ENCODE measurements around the gene BMPR2.

The BMPR2 gene

GRCh38 chr2:202452744-202453143, 76.6 kb downstream of the BMPR2 start:
- no peaks in the 10 kb centered on the region for H3K9me3 ChIP-seq (ENCODE audit: insufficient read depth, low read depth, low read length)
- 87% methylated on average over 1 of the region's 1 CpG for WGBS
- no peaks in the 10 kb centered on the region for H3K27me3 ChIP-seq (ENCODE audit: insufficient read depth, low read length)
- no peak overlapping the region for H3K9ac ChIP-seq (ENCODE audit: low read depth, low read length)
- peaks cover 3% of the 10 kb centered on the region; the same call in 1 of the 2 replicates for H3K36me3 ChIP-seq (ENCODE audit: insufficient read depth, low read length)
- H3K4me3 ChIP-seq (ENCODE audit: low read length): no peak overlapping the region
- no peak overlapping the region for H3K27ac ChIP-seq (ENCODE audit: low read depth, low read length)
- H3K4me1 ChIP-seq (ENCODE audit: insufficient read depth, low read length): no peaks in the 10 kb centered on the region

- Histone ChIP-seq H3K4me3 (ENCODE audit: low read length) (no peak overlapping the region), H3K27me3 (ENCODE audit: insufficient read depth, low read length) (no peaks in the 10 kb centered on the region), H3K9ac (ENCODE audit: low read depth, low read length) (no peak overlapping the region), H3K4me1 (ENCODE audit: insufficient read depth, low read length) (no peaks in the 10 kb centered on the region), H3K27ac (ENCODE audit: low read depth, low read length) (no peak overlapping the region), H3K36me3 (ENCODE audit: insufficient read depth, low read length) (no peaks in the 10 kb centered on the region; the same call in 1 of the 2 replicates), H3K9me3 (ENCODE audit: insufficient read depth, low read depth, low read length) (no peaks in the 10 kb centered on the region)
- 96% methylated on average over 2 of the region's 3 CpGs for WGBS
Observed at GRCh38 chr2:202454536-202454935, 78.4 kb downstream of the BMPR2 start.

DNA sequence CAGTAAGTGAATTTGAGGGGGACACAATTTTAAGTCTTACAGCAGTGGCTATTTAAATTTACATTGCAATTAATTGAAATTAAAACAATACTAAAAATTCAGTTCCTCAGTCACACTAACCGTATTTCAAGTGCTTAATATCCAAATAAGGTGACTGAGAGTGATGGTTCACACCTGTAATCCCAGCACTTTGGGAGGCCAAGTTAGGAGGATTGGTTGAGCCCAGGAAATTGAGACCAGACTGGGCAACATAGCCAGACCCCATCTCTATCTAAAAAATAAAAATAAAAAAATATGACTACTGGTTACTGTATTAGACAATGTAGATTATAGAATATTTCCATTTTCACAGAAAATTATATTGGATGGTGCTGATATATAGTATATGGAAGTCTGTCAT, 79.0 kb downstream of the BMPR2 start:
- Histone ChIP-seq H3K27ac (ENCODE audit: low read depth, low read length) (no peak overlapping the region), H3K27me3 (ENCODE audit: insufficient read depth, low read length) (no peaks in the 10 kb centered on the region), H3K9me3 (ENCODE audit: insufficient read depth, low read depth, low read length) (no peaks in the 10 kb centered on the region), H3K4me1 (ENCODE audit: insufficient read depth, low read length) (no peaks in the 10 kb centered on the region), H3K4me3 (ENCODE audit: low read length) (no peak overlapping the region), H3K9ac (ENCODE audit: low read depth, low read length) (no peak overlapping the region), H3K36me3 (ENCODE audit: insufficient read depth, low read length) (no peaks in the 10 kb centered on the region)
- 100% methylated on average over 1 of the region's 1 CpG for WGBS

DNA sequence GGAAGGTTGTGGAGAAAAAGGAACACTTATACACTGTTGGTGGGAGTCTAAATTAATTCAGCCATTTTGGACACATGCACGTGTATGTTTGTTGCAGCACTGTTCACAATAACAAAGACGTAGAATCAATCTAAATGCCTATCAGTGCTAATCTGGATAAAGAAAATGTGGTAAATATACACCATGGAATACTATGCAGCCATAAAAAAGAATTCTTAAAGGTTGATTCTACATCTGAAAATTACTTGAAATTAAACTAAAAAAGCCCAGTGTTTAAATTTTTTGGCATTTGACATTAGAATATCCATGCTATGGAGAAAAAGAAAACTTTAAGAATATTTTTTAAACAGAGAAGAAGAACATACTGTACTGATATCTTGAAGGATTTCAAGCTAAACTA, 84.0 kb downstream of the BMPR2 start:
- peaks cover 8% of the 10 kb centered on the region for H3K36me3 ChIP-seq (ENCODE audit: insufficient read depth, low read length)
- H3K4me1 ChIP-seq (ENCODE audit: insufficient read depth, low read length): no peaks in the 10 kb centered on the region
- no peak overlapping the region for H3K9ac ChIP-seq (ENCODE audit: low read depth, low read length)
- no peaks in the 10 kb centered on the region for H3K9me3 ChIP-seq (ENCODE audit: insufficient read depth, low read depth, low read length)
- H3K4me3 ChIP-seq (ENCODE audit: low read length): no peak overlapping the region
- no peaks in the 10 kb centered on the region for H3K27me3 ChIP-seq (ENCODE audit: insufficient read depth, low read length)
- WGBS: 88% methylated on average over 2 of the region's 2 CpGs
- no peak overlapping the region for H3K27ac ChIP-seq (ENCODE audit: low read depth, low read length)

DNA sequence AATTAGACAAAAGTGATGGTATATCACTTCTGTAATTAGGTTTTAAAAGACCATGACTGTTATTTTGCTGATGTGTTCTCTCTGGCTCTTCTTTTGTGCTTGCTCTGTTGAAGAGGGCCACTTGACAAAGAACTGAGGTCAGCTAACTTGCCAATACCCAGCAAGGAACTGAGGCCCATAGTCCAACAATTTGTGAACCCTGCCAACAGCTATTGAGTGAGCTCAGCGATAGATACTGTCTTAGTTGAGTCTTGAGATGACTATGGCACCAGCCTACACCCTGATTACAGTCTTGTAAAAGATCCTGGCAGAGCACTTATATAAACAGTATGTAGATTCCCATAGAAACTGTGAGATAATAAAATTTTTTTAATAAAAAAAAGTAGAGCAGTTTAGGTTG, 103.0 kb downstream of the BMPR2 start:
- Histone ChIP-seq H3K4me3 (ENCODE audit: low read length) (no peak overlapping the region), H3K9ac (ENCODE audit: low read depth, low read length) (no peak overlapping the region), H3K4me1 (ENCODE audit: insufficient read depth, low read length) (no peaks in the 10 kb centered on the region), H3K36me3 (ENCODE audit: insufficient read depth, low read length) (0 out of 2 replicates have a peak, but pooled peaks cover 5% of the 10 kb centered on the region), H3K9me3 (ENCODE audit: insufficient read depth, low read depth, low read length) (no peaks in the 10 kb centered on the region), H3K27ac (ENCODE audit: low read depth, low read length) (no peak overlapping the region), H3K27me3 (ENCODE audit: insufficient read depth, low read length) (no peaks in the 10 kb centered on the region)
- WGBS: 93% methylated on average over 1 of the region's 1 CpG

DNA sequence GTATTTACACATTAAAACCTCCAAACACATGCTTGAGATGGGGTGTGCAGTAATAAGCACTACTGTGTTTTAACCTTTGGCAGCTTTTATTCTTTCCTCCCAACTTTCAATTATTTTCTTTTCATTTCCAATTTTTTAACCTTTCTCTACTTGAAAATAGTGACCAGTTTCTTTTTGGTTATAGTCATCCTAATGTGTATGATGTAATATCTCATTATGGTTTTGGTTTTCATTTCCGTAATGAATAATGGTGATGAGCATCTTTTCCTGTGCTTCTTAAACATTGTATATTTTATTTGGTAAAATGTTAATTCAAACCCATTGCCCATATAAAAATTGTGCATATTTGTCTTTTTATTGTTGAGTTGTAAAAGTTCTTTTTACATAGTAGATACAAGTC, 103.5 kb downstream of the BMPR2 start:
- Histone ChIP-seq H3K9me3 (ENCODE audit: insufficient read depth, low read depth, low read length) (no peaks in the 10 kb centered on the region), H3K27me3 (ENCODE audit: insufficient read depth, low read length) (no peaks in the 10 kb centered on the region), H3K4me3 (ENCODE audit: low read length) (no peak overlapping the region), H3K27ac (ENCODE audit: low read depth, low read length) (no peak overlapping the region), H3K36me3 (ENCODE audit: insufficient read depth, low read length) (0 out of 2 replicates have a peak, but pooled peaks cover 5% of the 10 kb centered on the region), H3K9ac (ENCODE audit: low read depth, low read length) (no peak overlapping the region), H3K4me1 (ENCODE audit: insufficient read depth, low read length) (no peaks in the 10 kb centered on the region)
- 86% methylated on average over 1 of the region's 1 CpG for WGBS

- Histone ChIP-seq H3K9me3 (ENCODE audit: insufficient read depth, low read depth, low read length) (no peaks in the 10 kb centered on the region), H3K27me3 (ENCODE audit: insufficient read depth, low read length) (no peaks in the 10 kb centered on the region), H3K36me3 (ENCODE audit: insufficient read depth, low read length) (peaks cover 5% of the 10 kb centered on the region; the same call in 1 of the 2 replicates), H3K4me1 (ENCODE audit: insufficient read depth, low read length) (no peaks in the 10 kb centered on the region), H3K4me3 (ENCODE audit: low read length) (no peak overlapping the region), H3K9ac (ENCODE audit: low read depth, low read length) (no peak overlapping the region), H3K27ac (ENCODE audit: low read depth, low read length) (no peak overlapping the region)
- 96% methylated on average over 7 of the region's 8 CpGs for WGBS
Observed at GRCh38 chr2:202486351-202486750, 110.2 kb downstream of the BMPR2 start.

DNA sequence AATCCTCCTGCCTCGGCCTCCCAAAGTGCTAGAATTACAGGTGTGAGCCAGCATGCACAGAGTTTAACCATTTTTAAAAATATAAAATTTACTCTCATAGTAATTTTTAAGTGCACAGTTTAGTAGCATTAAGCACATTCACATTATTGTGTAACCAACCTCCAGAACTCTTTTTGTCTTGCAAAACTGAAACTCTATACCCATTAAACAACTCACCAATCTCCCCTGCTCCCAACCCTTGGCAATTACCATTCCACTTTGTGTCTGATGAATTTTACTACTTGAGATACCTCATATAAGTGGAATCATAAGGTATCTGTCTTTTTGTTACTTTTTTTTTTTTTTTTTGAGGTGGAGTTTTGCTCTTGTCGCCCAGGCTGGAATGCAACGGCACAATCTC, 112.5 kb downstream of the BMPR2 start:
- no peak overlapping the region for H3K9ac ChIP-seq (ENCODE audit: low read depth, low read length)
- 85% methylated on average over 2 of the region's 3 CpGs for WGBS
- no peaks in the 10 kb centered on the region for H3K27me3 ChIP-seq (ENCODE audit: insufficient read depth, low read length)
- H3K27ac ChIP-seq (ENCODE audit: low read depth, low read length): no peak overlapping the region
- H3K9me3 ChIP-seq (ENCODE audit: insufficient read depth, low read depth, low read length): no peaks in the 10 kb centered on the region
- H3K4me1 ChIP-seq (ENCODE audit: insufficient read depth, low read length): peaks cover 3% of the 10 kb centered on the region; the same call in 1 of the 2 replicates
- H3K36me3 ChIP-seq (ENCODE audit: insufficient read depth, low read length): no peaks in the 10 kb centered on the region; the same call in 1 of the 2 replicates
- no peak overlapping the region for H3K4me3 ChIP-seq (ENCODE audit: low read length)

GRCh38 chr2:202490479-202490878, 114.4 kb downstream of the BMPR2 start:
- no peak overlapping the region for H3K9ac ChIP-seq (ENCODE audit: low read depth, low read length)
- peaks cover 13% of the 10 kb centered on the region; the same call in 1 of the 2 replicates for H3K4me1 ChIP-seq (ENCODE audit: insufficient read depth, low read length)
- H3K4me3 ChIP-seq (ENCODE audit: low read length): no peak overlapping the region
- no peaks in the 10 kb centered on the region for H3K9me3 ChIP-seq (ENCODE audit: insufficient read depth, low read depth, low read length)
- H3K36me3 ChIP-seq (ENCODE audit: insufficient read depth, low read length): no peaks in the 10 kb centered on the region; the same call in 1 of the 2 replicates
- H3K27me3 ChIP-seq (ENCODE audit: insufficient read depth, low read length): no peaks in the 10 kb centered on the region
- H3K27ac ChIP-seq (ENCODE audit: low read depth, low read length): no peak overlapping the region

- H3K4me3 ChIP-seq (ENCODE audit: low read length): no peak overlapping the region
- no peaks in the 10 kb centered on the region for H3K27me3 ChIP-seq (ENCODE audit: insufficient read depth, low read length)
- peaks cover 13% of the 10 kb centered on the region; the same call in 1 of the 2 replicates for H3K4me1 ChIP-seq (ENCODE audit: insufficient read depth, low read length)
- WGBS: 93% methylated on average over 4 of the region's 4 CpGs
- no peak overlapping the region for H3K27ac ChIP-seq (ENCODE audit: low read depth, low read length)
- no peak overlapping the region for H3K9ac ChIP-seq (ENCODE audit: low read depth, low read length)
- no peaks in the 10 kb centered on the region for H3K9me3 ChIP-seq (ENCODE audit: insufficient read depth, low read depth, low read length)
- no peaks in the 10 kb centered on the region; the same call in 1 of the 2 replicates for H3K36me3 ChIP-seq (ENCODE audit: insufficient read depth, low read length)
Observed at GRCh38 chr2:202491514-202491913, 115.4 kb downstream of the BMPR2 start.

GRCh38 chr2:202494300-202495229, 118.4 kb downstream of the BMPR2 start:
- 79% methylated on average over 13 of the region's 13 CpGs for WGBS
- Histone ChIP-seq H3K27ac (ENCODE audit: low read depth, low read length) (no peak overlapping the region), H3K4me1 (ENCODE audit: insufficient read depth, low read length) (peaks cover 20% of the 10 kb centered on the region; the same call in 1 of the 2 replicates), H3K4me3 (ENCODE audit: low read length) (no peak overlapping the region), H3K9me3 (ENCODE audit: insufficient read depth, low read depth, low read length) (no peaks in the 10 kb centered on the region), H3K9ac (ENCODE audit: low read depth, low read length) (no peak overlapping the region), H3K27me3 (ENCODE audit: insufficient read depth, low read length) (no peaks in the 10 kb centered on the region), H3K36me3 (ENCODE audit: insufficient read depth, low read length) (no peaks in the 10 kb centered on the region; the same call in 1 of the 2 replicates)
